HCT116 (cell line): ENCODE results near the gene BRIP1. TPM values are rescaled to one million over a fixed set of nuclear protein-coding genes. Genes with fewer than 3 reads are reported as not detected.

ENCODE experiments used
- ATAC-seq: fragments of 200-7000 bp; cut with Tn5 transposase; 2 replicates; pipeline ENCODE4 v1.9.1; 2020; ENCODE audit warnings: mild to moderate bottlenecking, moderate library complexity
- BruUV-seq: library from RNA; stranded (reverse); fragments of 400-500 nt; replicated peaks from 2 replicates; lab custom pipeline; 2021; lab: Mats Ljungman, UMichigan
- CTCF ChIA-PET: fragments of 300-600 bp; sonication (Branson Sonifier 250); formaldehyde crosslinking; loops from one replicate; lab custom pipeline; 2021; ENCODE audit warnings: antibody characterized with exemption; lab: Charles Lee
- POLR2A ChIA-PET: fragments of 300-600, 350-600 bp; sonication (Branson Sonifier 250); formaldehyde crosslinking; loops from one replicate; lab custom pipeline; 2021; ENCODE audit warnings: antibody characterized with exemption; lab: Charles Lee
- RAD21 ChIA-PET, 2 experiments: fragments of 300-600 bp; sonication (Branson Sonifier 250); formaldehyde crosslinking; loops; one replicate each; lab custom pipeline; 2023; ENCODE audit warnings: low total read pairs in 2 of 2; ENCODE audit not compliant: uncharacterized antibody in 2 of 2, unreplicated experiment in 2 of 2, low non-redundant PET in 1 of 2; lab: Charles Lee
- DNase-seq: peaks from one replicate; pipeline ENCODE4 v3.0.0-alpha.2; 2010; ENCODE audit warnings: low read depth, low spot score
- H2AFZ ChIP-seq: fragments of 200-600 bp; shearing (Covaris generic), sonication (generic); 2 replicates; pipeline ENCODE4 v1.6.1; 2017; ENCODE audit warnings: low read depth, mixed run types, mixed read lengths, antibody characterized with exemption, low read length; ENCODE audit not compliant: poor library complexity, severe bottlenecking
- H3K27ac ChIP-seq: 2 replicates; pipeline ENCODE4 v1.5.1; 2012; ENCODE audit warnings: low read depth, low read length
- H3K27me3 ChIP-seq: fragments of 200-600 bp; sonication (generic); 2 replicates; pipeline ENCODE4 v1.6.1; 2016; ENCODE audit warnings: mixed run types, low read length, mixed read lengths; ENCODE audit not compliant: insufficient read depth
- H3K36me3 ChIP-seq, 2 experiments: fragments of 200-500 bp in 1 of 2; fragments of 200-600 bp in 1 of 2; sonication (Bioruptor generic) in 1 of 2; sonication (generic) in 1 of 2; 2 replicates each; pipeline versions ENCODE4 v1.5.1 to v1.6.1; 2014 to 2016; ENCODE audit warnings: low read length in 2 of 2, inconsistent platforms in 1 of 2, mixed read lengths in 1 of 2, mixed run types in 1 of 2; ENCODE audit not compliant: insufficient read depth in 2 of 2, control insufficient read depth in 1 of 2
- H3K4me1 ChIP-seq, 2 experiments: fragments of 200-600 bp in 1 of 2; sonication (generic) in 1 of 2; 2 replicates each; pipeline versions ENCODE4 v1.5.1 to v1.6.1; 2012 to 2017; ENCODE audit warnings: low read length in 2 of 2, inconsistent platforms in 1 of 2, mild to moderate bottlenecking in 1 of 2, mixed read lengths in 1 of 2, mixed run types in 1 of 2, moderate library complexity in 1 of 2; ENCODE audit not compliant: insufficient read depth in 2 of 2, control insufficient read depth in 1 of 2
- H3K4me2 ChIP-seq: fragments of 200-600 bp; sonication (generic); 2 replicates; pipeline ENCODE4 v1.6.1; 2017; ENCODE audit warnings: mixed run types, low read length, mixed read lengths
- H3K4me3 ChIP-seq, 2 experiments: fragments of 200-600 bp in 1 of 2; sonication (generic) in 1 of 2; replicated peaks in 1 of 2; 2 replicates each; pipeline ENCODE4 v1.5.1; 2011 to 2016; ENCODE audit warnings: low read length in 2 of 2, control low read depth in 1 of 2, low read depth in 1 of 2, mild to moderate bottlenecking in 1 of 2, mixed read lengths in 1 of 2, mixed run types in 1 of 2
- H3K79me2 ChIP-seq: fragments of 200-600 bp; sonication (generic); 2 replicates; pipeline ENCODE4 v1.6.1; 2017; ENCODE audit warnings: mild to moderate bottlenecking, mixed run types, low read length, moderate library complexity, mixed read lengths; ENCODE audit not compliant: insufficient read depth
- H3K9ac ChIP-seq: fragments of 200-600 bp; sonication (generic); 2 replicates; pipeline ENCODE4 v1.6.1; 2016; ENCODE audit warnings: low read length, mixed read lengths
- H3K9me2 ChIP-seq: fragments of 200-600 bp; sonication (generic), shearing (Covaris generic); 2 replicates; pipeline ENCODE4 v1.6.1; 2017; ENCODE audit warnings: mixed run types, mild to moderate bottlenecking, moderate library complexity; ENCODE audit not compliant: insufficient read depth
- H3K9me3 ChIP-seq, 2 experiments: fragments of 200-500 bp in 1 of 2; fragments of 200-600 bp in 1 of 2; sonication (Bioruptor generic) in 1 of 2; sonication (generic) in 1 of 2; 2 replicates each; pipeline ENCODE4 v1.6.1; 2014 to 2017; ENCODE audit warnings: low read length in 2 of 2, mixed read lengths in 2 of 2, inconsistent platforms in 1 of 2, low read depth in 1 of 2, mild to moderate bottlenecking in 1 of 2, mixed run types in 1 of 2, moderate library complexity in 1 of 2; ENCODE audit not compliant: control insufficient read depth in 1 of 2, insufficient read depth in 1 of 2
- H4K20me1 ChIP-seq: fragments of 200-600 bp; sonication (generic), shearing (Covaris generic); 2 replicates; pipeline ENCODE4 v1.6.1; 2017; ENCODE audit warnings: mixed run types, mild to moderate bottlenecking, moderate library complexity; ENCODE audit not compliant: insufficient read depth
- CBX3 ChIP-seq: IDR thresholded peaks from 2 replicates; pipeline ENCODE4 v1.6.1; 2012; ENCODE audit warnings: low read depth
- EGR1 ChIP-seq: IDR thresholded peaks from 2 replicates; pipeline ENCODE4 v1.6.1; 2012; ENCODE audit warnings: low read depth
- MAX ChIP-seq: IDR thresholded peaks from 2 replicates; pipeline ENCODE4 v1.6.1; 2012
- POLR2A ChIP-seq: IDR thresholded peaks from 2 replicates; pipeline ENCODE4 v1.7.0; 2011; ENCODE audit warnings: borderline replicate concordance; ENCODE audit not compliant: insufficient read depth, insufficient read length; ENCODE audit errors: extremely low read depth
- REST ChIP-seq: IDR thresholded peaks from 2 replicates; pipeline ENCODE4 v1.6.1; 2012; ENCODE audit warnings: low read depth
- intact Hi-C: fragments of 100-400 bp; cut with micrococcal nuclease; formaldehyde crosslinking; loops from 2 replicates; pipeline ENCODE4 v1.10.0; 2022
- total RNA-seq: library from RNA; stranded (reverse); gene quantifications from one replicate; pipeline ENCODE4 v1.2.1, GENCODE V29; 2021; ENCODE audit not compliant: unreplicated experiment
- TF ChIP-seq, protein P1 (sequence below): IDR thresholded peaks from 2 replicates; pipeline ENCODE4 v1.6.1; 2012
- TF ChIP-seq, protein P2 (sequence below): IDR thresholded peaks from 2 replicates; pipeline ENCODE4 v1.6.1; 2011; ENCODE audit warnings: mild to moderate bottlenecking, low read length, moderate library complexity; ENCODE audit not compliant: insufficient replicate concordance; ENCODE audit errors: extremely low read depth

Gene BRIP1
- total RNA-seq, 1 experiment from 2014 or later, result 22.2 TPM

GRCh38 chr17:61789872-61790271, 73.5 kb downstream of the BRIP1 start:
- Histone ChIP-seq H3K27me3 (no peaks in the 10 kb centered on the region), H3K9me3 (no peaks in the 10 kb centered on the region), H3K9me2 (no peaks in the 10 kb centered on the region), H3K4me3 (no peak overlapping the region), H3K4me1 (no peaks in the 10 kb centered on the region), H3K4me2 (no peak overlapping the region), H3K36me3 (peaks cover 2 to 7% of the 10 kb centered on the region in 2 experiments; a peak in 1 of 4 replicates), H3K9ac (no peak overlapping the region), H3K27ac (no peak overlapping the region), H4K20me1 (no peaks in the 10 kb centered on the region), H2AFZ (no peak overlapping the region), H3K79me2 (no peaks in the 10 kb centered on the region)
- no peak for DNase-seq
- BruUV-seq, result no TSS peak
- CTCF ChIA-PET, result no interaction called here
- intact Hi-C loops, result loop anchor here (5.0 kb wide), 1 partner anchor 1553 kb away; no protein-coding TSS in a partner anchor
- RAD21 ChIA-PET, result no interaction called here
- ATAC-seq, result no peak
- no peak for TF ChIP-seq CBX3
- no peak for TF ChIP-seq REST
- no peak for TF ChIP-seq POLR2A
- TF ChIP-seq EGR1, result no peak
- TF ChIP-seq, protein P1, sequence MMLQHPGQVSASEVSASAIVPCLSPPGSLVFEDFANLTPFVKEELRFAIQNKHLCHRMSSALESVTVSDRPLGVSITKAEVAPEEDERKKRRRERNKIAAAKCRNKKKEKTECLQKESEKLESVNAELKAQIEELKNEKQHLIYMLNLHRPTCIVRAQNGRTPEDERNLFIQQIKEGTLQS, result no peak
- TF ChIP-seq MAX, result no peak
- TF ChIP-seq, protein P2, sequence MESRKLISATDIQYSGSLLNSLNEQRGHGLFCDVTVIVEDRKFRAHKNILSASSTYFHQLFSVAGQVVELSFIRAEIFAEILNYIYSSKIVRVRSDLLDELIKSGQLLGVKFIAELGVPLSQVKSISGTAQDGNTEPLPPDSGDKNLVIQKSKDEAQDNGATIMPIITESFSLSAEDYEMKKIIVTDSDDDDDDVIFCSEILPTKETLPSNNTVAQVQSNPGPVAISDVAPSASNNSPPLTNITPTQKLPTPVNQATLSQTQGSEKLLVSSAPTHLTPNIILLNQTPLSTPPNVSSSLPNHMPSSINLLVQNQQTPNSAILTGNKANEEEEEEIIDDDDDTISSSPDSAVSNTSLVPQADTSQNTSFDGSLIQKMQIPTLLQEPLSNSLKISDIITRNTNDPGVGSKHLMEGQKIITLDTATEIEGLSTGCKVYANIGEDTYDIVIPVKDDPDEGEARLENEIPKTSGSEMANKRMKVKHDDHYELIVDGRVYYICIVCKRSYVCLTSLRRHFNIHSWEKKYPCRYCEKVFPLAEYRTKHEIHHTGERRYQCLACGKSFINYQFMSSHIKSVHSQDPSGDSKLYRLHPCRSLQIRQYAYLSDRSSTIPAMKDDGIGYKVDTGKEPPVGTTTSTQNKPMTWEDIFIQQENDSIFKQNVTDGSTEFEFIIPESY, result no peak
- POLR2A ChIA-PET, result no interaction called here
